Activated CD8-positive, alpha-beta memory T cell treated with anti-CD3 and anti-CD28 coated beads for 36 hours (primary cell): Measurements from ENCODE around the gene XYLT1. TPM values are rescaled to one million over a fixed set of nuclear protein-coding genes. Genes with fewer than 3 reads are reported as not detected.
"Not testable (repeated sequence)": the region's sequence is repeated elsewhere in the genome, so short reads cannot be mapped to it uniquely, and the experiment has no call there.

ENCODE experiments used
- CTCF ChIA-PET: fragments of 350-600 bp; sonication (Branson Sonifier 250); formaldehyde crosslinking; loops from one replicate; lab custom pipeline; 2021; ENCODE audit warnings: antibody characterized with exemption; lab: Charles Lee
- POLR2A ChIA-PET: fragments of 350-600 bp; sonication (Branson Sonifier 250); formaldehyde crosslinking; loops from one replicate; lab custom pipeline; 2021; ENCODE audit warnings: antibody characterized with exemption; lab: Charles Lee
- total RNA-seq, 2 experiments: library from RNA; stranded (reverse); gene quantifications; one replicate each; pipeline ENCODE4 v1.2.3, GENCODE V29; 2021

The XYLT1 gene
- total RNA-seq, 2 experiments from 2014 or later: 4.9 to 5.2 TPM

- ChIA-PET POLR2A (no interaction called here), CTCF (interaction anchor here (0.7 kb wide), 1 partner anchor 1653 kb away, joined by 4 read pairs; no protein-coding TSS in a partner anchor)
Measured at GRCh38 chr16:17313793-17314547, 156.8 kb downstream of the XYLT1 start.

GRCh38 chr16:17313085-17313611 is 157.6 kb downstream of the XYLT1 start:
- POLR2A ChIA-PET: no interaction called here
- CTCF ChIA-PET: interaction anchor here (1.6 kb wide), 1 partner anchor 10 kb away, joined by 5 read pairs; no protein-coding TSS in a partner anchor

- POLR2A ChIA-PET: no interaction called here
- CTCF ChIA-PET: interaction anchor here (1.6 kb wide), 1 partner anchor 9 kb away, joined by 5 read pairs; no protein-coding TSS in a partner anchor
Measured at GRCh38 chr16:17312094-17312710, 158.6 kb downstream of the XYLT1 start.

- POLR2A ChIA-PET: no interaction called here
- CTCF ChIA-PET: interaction anchor here (1.6 kb wide), 1 partner anchor 9 kb away, joined by 5 read pairs; no protein-coding TSS in a partner anchor
Measured at GRCh38 chr16:17311333-17312093, 159.2 kb downstream of the XYLT1 start.

- POLR2A ChIA-PET: no interaction called here
- CTCF ChIA-PET: no interaction called here
Measured at GRCh38 chr16:17309510-17309909, 161.2 kb downstream of the XYLT1 start.

GRCh38 chr16:17308186-17308585 is 162.6 kb downstream of the XYLT1 start:
- ChIA-PET CTCF (no interaction called here), POLR2A (no interaction called here)

- ChIA-PET CTCF (no interaction called here), POLR2A (no interaction called here)
Measured at GRCh38 chr16:17307504-17307903, 163.3 kb downstream of the XYLT1 start.

GRCh38 chr16:17306745-17307144 is 164.0 kb downstream of the XYLT1 start:
- POLR2A ChIA-PET: no interaction called here
- CTCF ChIA-PET: no interaction called here

- POLR2A ChIA-PET: interaction anchor here (0.6 kb wide), 1 partner anchor 34 kb away, joined by 3 read pairs; no protein-coding TSS in a partner anchor
- CTCF ChIA-PET: not testable (repeated sequence)
Measured at GRCh38 chr16:17306211-17306610, 164.5 kb downstream of the XYLT1 start.

GRCh38 chr16:17305694-17306093 is 165.1 kb downstream of the XYLT1 start:
- ChIA-PET CTCF (no interaction called here), POLR2A (interaction anchor here (0.6 kb wide), 1 partner anchor 34 kb away, joined by 3 read pairs; no protein-coding TSS in a partner anchor)

GRCh38 chr16:17304491-17305119 is 166.2 kb downstream of the XYLT1 start:
- POLR2A ChIA-PET: no interaction called here
- CTCF ChIA-PET: no interaction called here

GRCh38 chr16:17304106-17304490 is 166.7 kb downstream of the XYLT1 start:
- POLR2A ChIA-PET: no interaction called here
- CTCF ChIA-PET: no interaction called here

GRCh38 chr16:17303101-17303500 is 167.7 kb downstream of the XYLT1 start:
- POLR2A ChIA-PET: no interaction called here

GRCh38 chr16:17302620-17303019 is 168.1 kb downstream of the XYLT1 start:
- CTCF ChIA-PET: interaction anchor here (1.6 kb wide), 1 partner anchor 10 kb away, joined by 5 read pairs; no protein-coding TSS in a partner anchor
- POLR2A ChIA-PET: no interaction called here

More at GRCh38 chr16:17303101-17303500, 167.7 kb downstream of the XYLT1 start:
- CTCF ChIA-PET: interaction anchor here (1.6 kb wide), 1 partner anchor 9 kb away, joined by 5 read pairs; no protein-coding TSS in a partner anchor

- ChIA-PET POLR2A (no interaction called here), CTCF (interaction anchor here (1.6 kb wide), 1 partner anchor 10 kb away, joined by 5 read pairs; no protein-coding TSS in a partner anchor)
Measured at GRCh38 chr16:17302214-17302613, 168.5 kb downstream of the XYLT1 start.

GRCh38 chr16:17301593-17302135 is 169.1 kb downstream of the XYLT1 start:
- ChIA-PET POLR2A (no interaction called here), CTCF (no interaction called here)

GRCh38 chr16:17301184-17301583 is 169.6 kb downstream of the XYLT1 start:
- ChIA-PET CTCF (no interaction called here), POLR2A (no interaction called here)

- POLR2A ChIA-PET: no interaction called here
- CTCF ChIA-PET: no interaction called here
Measured at GRCh38 chr16:17299790-17300189, 171.0 kb downstream of the XYLT1 start.

- ChIA-PET CTCF (no interaction called here), POLR2A (no interaction called here)
Measured at GRCh38 chr16:17298238-17298637, 172.5 kb downstream of the XYLT1 start.
